T-helper 2 cell treated with Interferon-gamma antibody and Interleukin-4, amounts not matched to agents 100 ng/mL and 5 ng/mL, for 36 hours (primary cell): ENCODE results near the gene ENTR1. TPM values are rescaled to one million over a fixed set of nuclear protein-coding genes. Genes with fewer than 3 reads are reported as not detected.
"Not testable (repeated sequence)": the region's sequence is repeated elsewhere in the genome, so short reads cannot be mapped to it uniquely, and the experiment has no call there.

Experiments
- intact Hi-C: fragments of 100-400 bp; cut with micrococcal nuclease; formaldehyde crosslinking; loops from one replicate; pipeline ENCODE4 v1.15.1; 2023
- total RNA-seq: library from RNA; stranded (reverse); gene quantifications from 2 replicates; pipeline ENCODE4 v1.2.3, GENCODE V29; 2022

ENTR1 gene
- total RNA-seq, 1 donor from 2014 or later = 69.9 TPM

DNA sequence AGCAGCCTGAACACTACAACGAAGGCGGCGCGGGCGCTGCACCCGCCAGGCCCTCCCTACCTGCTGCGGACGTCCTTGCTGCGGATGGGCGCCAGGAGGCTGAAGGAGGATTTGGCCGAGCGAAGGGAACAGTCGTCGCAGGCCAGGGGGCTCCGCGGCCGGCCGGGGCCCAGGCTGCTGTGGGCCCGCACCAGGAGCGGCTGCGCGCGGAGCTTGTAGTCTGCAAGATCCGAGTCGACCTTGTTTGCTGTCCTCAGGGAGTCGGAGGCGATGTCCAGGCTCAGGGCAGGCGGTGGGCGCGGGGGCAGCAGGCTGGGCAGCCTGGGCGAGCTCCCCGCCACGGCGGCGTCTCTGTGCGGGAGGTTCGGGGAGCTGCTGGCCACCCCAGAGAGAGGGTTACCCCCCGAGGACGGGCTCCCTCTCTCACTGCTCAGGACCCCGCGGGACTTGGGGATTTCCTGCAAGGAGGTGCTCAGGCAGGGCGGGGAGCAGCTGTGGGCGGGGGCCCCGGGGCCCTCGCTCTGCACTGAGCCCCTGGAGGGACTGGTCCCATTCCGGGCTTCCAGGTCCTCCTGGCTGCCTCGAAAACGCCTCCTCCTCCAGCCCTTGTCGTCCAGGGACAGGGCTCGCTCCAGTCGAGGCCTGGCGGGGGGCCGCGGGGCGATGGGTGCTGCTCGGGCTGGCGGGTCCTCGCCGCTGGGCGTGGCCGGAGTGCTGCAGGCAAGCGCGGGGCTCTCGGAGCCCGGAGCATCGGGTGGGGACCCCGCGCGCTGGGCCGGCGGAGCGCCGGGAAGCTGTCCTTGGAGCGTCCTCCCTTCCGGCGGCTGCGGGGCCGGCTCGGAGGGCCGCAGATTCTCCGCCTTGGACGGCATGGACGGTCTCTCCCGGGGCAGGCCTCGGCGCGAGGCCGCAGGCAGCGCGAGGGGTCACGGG, 28.4 kb upstream of the ENTR1 start:
- intact Hi-C loops = loop anchor here (1.0 to 2.0 kb wide), 2 partner anchors 39 to 44 kb away; partner anchors contain the start of genes SEC16A and SNAPC4

DNA sequence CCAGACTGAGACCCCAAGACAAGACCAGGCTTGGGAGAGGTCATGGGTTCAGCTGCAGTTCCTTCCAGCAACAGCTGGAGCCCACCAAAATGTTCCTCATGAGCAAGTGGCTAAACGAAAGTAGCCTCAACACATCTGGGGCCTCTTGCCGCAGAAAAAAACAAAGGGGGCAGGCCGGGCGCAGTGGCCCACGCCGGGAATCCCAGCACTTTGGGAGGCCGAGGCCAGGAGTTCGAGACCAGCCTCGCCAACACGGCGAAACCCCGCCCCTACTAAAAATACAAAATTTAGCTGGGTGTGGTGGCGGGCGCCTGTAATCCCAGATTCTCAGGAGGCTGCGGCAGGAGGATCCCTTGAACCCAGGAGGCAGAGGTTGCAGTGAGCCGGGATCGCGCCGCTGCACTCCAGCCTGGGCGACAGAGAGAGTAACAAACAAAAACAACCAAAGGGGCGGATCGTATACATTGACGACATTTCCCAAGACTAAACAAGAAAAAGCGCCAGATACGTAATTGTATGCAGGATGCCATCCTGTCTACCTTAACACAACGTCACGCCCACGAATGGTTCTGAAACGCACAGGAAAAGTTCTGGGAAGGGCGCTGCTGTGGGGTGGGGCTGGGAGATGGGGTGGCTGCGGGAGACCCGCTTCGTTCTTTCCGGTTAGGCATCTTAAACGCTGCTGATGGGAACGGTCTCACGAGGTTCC, 27.6 kb upstream of the ENTR1 start:
- intact Hi-C loops = loop anchor here (2.0 kb wide), 1 partner anchor 45 kb away; the partner anchor contains the start of gene SEC16A

DNA sequence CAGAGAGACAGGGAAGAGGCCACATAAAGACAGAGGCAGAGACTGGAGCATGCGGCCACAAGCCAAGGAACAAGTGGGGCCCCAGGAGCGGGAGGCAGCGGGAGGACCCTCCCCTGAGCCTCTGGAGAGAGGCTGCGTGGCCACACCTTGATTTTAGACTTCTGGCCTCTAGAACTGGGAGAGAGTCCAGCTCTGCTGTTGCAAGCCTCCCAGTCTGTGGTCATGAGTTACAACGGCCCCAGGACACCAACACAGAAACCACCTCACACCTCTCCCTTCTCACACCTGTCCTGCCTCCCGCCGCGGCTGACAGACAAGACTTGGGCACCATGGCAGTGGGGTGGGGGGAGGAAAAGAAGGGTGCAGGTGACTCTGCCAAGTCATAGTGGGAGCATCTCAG, 27.0 kb upstream of the ENTR1 start:
- intact Hi-C loops = no loop called here

DNA sequence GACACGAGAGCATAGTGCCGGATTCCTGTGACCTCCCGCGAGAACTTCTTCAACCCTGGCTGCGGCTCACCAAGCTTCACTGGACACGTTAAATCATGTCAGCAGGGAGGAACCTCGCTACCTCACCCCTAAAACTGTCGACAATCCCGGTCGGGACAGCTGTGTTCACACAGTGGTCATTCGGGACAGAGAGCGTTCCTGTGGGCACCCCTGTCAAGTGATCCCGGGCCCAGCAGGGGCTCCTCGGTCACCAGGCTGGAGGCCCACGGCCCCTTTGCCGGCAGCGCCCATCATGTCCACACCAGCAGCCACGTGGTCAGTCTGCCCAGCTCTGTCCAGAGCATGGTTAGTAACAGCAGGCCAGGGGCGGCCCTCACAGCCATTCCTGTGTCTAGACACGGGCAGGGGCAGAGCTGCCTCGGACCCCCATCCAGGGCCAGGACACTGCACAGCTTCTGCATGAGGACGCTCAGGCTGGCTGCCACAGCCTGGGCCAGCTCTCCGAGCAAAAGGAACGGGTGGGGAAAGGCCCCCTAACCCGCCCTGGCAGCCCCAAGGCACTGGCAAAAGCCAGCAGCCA, 25.7 kb upstream of the ENTR1 start:
- intact Hi-C loops = no loop called here

DNA sequence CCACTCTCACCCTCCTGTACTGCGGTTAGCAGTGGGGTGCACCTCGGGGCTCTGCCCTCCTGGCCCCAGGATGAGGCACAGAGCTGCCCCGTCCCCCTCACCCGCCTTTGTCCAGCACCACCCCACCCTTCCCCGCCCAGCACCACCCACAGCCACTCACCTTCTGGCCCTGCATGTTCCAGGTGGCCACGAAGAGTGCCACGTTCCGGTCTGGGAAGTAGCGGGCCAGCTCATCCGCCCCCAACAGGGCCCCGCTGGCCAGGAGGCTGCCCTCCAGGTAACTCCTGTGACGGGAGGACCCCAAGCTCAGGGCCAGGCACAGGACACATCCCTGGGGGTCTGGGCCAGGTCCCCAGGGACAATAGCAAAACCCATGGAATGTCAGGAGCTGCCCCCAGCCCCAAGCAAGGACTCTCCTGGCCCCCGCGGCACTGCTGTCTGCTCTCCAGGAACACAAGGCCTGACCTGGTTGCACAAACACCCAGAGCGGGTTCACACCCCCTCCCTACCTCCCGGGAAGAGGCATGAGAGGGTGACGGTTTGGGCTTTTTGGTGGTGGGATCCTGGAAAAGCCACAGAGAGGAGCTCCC, 24.3 kb upstream of the ENTR1 start:
- intact Hi-C loops = no loop called here

DNA sequence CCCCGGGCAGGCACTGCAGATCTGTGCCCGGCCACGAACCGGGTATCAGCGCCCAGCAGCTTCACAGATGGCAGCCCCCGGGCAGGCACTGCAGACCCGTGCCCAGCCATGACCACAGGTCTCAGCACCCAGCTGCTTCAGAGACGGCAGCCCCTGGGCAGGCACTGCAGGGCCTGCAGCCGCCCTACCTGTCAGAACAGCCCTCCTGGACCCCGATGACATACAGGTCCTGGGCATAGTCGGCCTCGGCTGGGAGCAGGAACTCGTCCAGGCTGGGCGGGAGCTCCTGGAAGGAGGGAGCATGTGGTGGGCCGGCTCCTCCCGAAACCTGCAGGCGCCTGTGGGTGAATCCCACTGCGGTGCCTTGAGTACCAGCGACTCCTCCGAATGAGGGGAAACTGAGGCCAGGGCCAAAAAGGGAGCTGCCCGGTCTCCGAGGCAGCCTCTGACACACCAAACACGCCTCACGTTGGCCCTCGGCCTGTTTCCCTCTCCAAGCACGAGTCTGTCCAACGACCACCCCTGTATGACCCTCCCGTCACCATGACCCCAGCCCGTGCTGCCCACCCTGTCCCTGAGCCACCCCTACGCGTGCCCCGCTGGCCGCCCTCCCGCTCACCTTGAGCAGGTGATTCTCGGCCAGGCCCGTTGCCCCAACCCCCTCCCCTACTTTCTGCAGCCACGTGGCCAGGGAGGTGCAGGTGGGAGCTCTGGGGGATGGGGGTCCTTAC, 23.6 kb upstream of the ENTR1 start:
- intact Hi-C loops = no loop called here

DNA sequence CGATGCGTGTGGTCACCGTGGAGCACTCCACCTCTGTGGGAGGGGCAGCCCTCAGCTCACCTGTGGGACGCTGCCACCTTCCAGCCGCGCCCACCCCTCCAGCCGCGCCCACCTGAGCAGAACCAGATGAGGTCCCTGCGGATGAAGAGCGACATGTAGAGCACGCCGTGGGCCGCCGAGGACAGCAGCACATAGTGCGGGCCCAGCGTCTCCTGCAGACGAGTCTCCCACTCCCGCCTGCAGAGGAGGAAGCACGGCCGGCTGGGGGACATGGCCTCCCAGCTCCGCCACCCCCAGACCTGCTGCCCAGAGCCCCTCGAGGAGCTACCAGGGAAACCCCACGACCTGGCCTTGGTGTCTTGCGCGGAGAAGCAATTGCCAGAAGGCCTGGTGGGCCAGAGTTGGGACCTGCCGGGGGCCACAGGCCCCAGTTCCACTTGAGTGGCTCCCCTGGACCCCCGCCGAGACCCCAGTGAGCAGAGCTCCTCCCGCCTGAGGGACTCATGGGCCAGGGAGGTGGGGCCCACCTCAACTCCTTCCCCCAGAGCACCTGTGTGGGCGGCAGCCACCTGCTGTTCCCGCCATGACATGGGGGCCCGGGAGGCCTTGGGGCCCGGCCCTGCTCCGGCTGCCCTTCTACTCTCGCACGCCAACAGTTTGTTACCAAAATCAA, 22.8 kb upstream of the ENTR1 start:
- intact Hi-C loops = no loop called here

DNA sequence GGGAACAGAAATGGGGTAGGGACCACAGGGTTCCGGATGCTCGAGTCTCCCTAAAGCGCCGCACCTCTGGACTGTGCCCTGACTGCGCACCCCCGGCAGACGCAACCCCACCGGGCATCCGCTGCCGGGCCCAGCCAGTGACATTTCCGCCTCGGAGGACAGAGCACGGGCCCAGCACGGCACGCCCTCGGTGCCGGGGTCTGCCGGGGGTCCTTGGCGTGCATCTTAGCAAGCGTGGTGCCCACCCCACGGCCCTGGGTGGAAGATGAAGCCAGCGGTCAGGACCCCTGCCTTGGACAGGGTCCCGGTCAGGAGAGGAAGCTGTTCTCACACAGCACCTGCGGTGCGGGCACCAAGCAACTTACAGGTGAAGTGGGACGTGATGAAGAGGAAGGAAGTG, 22.2 kb upstream of the ENTR1 start:
- intact Hi-C loops = no loop called here

DNA sequence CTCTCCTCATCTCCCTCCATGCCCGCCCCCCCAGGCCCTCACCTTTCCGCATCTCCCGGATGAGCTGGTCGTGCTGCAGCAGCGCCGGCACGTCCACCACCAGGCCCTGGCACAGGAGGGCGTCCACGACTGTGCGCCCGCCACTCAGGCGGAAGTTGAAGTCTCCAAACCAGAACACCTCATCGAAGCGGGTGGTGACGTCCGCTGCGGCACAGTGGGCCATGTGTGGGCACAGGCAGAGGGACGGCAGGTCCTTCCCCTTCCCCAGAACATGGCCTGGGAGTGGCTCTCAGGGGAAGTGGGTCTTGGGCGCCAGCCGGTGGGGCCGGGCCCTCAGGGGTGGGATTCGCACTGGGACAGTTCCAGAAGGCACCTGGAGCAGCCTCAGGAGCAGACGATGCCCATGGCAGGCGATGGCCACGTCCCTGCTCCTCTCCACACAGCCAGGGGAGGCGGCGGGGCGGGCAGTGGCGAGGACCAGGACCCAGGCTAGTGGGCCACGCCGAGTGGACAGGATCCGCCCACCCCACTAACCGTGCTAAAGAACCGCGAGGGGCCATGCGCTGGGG, 21.5 kb upstream of the ENTR1 start:
- intact Hi-C loops = no loop called here

DNA sequence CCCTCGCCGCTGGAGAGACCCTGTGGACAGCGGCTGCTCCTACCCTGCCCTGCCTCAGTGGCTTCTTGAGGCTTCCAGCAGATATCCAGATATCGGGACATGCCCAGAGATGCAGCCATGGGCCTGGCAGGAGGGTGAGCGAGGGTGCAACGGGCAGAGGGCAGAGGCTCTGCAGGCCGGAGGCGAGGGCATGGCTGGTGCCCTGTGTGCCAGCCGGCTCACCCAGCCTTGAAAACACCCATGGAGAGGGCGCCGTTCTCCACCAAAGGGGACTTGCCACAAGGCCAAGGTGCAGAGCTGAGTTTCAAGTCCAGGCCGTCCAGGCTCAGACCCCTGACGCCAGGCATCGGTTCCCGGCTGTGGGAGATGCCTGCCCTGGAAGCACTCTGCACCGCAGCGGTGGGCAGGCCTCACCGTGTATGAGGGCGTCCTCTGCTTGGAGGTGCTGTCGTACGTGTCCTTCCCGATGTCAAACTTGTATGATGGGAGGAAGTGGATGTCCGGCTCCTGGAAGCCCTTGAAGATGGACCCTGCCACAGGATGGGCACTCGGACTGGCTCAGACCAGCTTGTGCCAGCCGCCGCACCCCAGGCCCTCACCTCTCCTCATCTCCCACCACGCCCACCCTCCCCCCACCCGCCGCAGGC, 20.3 kb upstream of the ENTR1 start:
- intact Hi-C loops = no loop called here

DNA sequence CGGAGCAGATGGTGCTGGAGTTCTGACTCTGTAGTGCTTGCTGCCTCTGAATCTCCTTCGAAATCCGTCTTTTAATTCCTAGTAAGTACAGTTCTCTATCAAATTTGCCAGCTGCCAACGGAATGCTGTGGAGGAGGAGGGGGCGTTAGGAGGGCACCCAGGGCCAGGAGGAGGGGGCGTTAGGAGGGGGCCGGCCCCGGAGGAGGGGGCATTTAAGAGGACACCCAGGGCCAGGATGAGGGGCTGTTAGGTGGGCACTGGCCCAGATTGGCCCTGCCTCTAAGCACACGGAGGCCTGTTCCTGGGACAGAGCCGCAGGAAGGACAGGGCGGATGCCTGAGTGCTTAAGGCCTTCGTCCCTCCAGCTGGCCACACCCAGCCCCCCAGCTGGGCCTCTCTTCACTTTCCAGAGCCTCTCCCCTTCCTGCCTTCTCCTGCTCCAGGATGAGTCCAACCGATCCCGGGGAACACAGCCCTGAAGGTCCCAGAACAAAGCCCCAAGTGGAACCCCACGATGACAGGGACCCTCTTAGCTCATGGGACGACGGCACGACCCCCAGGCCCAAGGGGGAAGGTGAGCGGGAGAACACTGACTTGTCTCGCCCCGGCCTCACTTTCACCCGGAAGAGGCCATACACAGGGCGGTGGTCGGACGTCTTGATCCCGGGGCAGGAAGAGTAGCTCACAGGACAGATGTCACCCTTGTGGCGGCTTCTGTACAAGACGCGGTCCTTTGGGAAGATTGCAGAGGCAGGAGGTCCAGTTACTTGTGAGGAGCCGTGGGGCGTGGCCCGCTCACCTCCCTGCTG, 19.5 kb upstream of the ENTR1 start:
- intact Hi-C loops = no loop called here

DNA sequence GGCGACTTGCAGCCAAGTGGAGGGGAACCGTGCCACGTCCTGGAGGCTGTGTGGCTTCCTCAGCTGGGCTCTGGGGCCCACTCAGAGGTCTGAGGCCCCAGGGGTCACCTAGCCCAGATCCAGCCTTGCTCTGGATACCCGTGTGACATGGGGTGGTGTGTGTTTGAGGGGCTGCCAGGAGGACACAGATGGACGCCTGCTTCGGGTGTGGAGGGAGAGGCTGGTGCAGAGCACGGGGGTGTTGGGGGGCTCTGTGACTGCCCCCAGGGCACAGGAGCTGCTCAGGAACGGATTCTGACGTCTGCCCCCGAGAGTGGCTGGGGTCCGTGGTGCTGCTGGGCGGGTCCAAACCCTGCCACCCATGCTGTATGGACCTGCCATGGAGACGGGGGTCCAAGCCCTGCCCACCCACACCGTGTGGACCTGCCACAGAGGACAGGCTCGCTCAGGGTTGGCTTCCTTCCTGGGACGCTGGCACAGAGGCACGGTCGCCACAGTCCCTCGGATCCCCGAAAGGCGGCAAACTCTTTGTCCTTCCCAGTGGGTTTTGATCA, 18.7 kb upstream of the ENTR1 start:
- intact Hi-C loops = no loop called here

DNA sequence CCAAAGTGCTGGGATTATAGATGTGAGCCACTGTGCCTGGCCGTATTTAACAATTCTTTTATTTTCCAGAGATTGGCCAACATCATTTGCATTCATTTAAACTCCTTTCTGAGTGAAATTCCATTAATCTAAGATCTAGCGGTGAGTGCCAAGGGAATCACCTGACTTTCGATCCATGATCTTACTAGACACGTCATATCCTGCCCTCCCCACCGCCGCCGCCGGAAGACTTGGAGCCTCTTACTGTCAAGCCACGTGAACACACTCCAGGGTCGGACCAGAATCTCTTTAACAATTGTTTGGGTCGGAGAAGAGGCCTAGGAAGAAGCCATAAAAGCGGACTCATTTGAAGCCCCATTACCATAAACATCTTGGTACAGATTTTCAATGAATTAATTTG, 16.4 kb upstream of the ENTR1 start:
- intact Hi-C loops = no loop called here

DNA sequence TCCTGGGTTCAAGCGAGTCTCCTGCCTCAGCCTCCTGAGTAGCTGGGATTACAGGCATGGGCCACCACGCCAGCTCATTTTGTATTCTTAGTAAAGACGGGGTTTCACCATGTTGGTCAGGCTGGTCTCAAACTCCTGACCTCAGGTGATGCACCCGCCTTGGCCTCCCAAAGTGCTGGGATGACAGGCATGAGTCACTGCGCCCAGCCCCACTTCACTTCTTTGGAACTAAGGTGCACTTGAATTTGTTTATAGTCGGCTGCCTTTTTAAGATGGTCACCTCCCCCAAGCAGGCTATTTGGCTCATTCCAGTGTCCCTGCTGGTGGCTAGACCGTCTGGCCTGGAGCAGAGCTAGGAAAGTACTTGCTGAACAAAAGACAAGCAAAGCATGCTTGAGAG, 15.0 kb upstream of the ENTR1 start:
- intact Hi-C loops = not testable (repeated sequence)

DNA sequence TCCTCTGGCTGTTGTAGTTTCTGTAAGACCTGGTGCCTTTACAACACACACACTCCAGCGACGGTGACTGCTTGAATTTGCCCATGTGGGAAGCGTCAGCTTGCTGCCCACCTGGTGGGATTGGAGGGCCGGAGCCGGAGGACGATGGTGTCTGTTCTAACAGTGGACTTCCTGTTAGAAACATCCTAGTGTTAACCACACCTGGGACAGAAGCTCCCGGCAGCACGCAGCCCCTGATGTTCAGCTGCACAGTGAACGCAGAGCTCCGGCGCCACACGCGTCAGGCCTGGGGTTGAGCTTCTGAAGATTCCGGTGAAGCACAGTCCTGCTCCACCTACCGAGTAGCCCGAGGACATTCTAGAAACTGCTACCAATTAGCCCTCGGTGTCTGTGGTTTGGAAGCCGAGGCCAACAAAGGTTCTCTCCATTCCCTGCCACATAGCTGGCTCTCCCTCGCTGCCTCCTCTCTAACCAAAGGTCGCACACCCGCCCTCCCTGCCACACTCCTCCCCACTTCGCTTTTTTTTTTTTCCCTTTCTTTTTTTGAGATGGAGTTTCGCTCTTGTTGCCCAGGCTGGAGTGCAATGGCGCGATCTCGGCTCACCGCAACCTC, 14.4 kb upstream of the ENTR1 start:
- intact Hi-C loops = no loop called here

DNA sequence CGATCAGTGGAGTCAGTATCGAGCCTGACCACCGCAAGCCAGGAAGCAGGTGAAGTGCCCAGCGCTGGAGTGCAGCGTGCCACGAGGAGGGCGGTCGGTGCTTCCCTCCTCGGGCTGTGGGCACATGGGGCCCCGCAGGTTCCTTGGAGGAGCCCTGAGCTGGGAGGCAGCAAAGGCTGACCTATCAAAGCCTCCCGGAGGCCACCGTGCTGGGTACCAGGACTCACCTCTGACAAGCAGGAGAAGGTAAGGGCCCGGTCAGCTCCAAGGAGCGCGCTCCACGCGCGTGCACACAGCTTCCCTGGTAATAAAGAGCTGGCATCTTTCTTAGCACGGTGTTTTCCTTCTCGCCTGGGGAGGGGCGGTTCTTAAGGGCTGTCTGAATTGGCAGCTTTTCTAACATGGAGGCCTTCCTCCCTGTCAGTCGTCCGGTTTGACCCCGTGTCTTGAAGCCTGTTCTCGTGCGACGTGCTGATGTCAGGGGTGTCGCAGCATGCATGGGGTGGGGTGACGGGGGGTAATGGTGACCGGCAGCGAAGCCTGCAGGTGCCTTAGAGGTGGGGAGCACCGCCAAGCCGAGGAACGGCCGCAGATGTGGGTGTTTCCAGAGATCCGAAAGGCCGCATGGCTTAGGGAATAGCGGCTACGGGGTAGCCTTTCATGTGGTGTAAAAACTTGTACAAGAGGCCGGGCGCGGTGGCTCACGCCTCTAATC, 13.2 kb upstream of the ENTR1 start:
- intact Hi-C loops = no loop called here

DNA sequence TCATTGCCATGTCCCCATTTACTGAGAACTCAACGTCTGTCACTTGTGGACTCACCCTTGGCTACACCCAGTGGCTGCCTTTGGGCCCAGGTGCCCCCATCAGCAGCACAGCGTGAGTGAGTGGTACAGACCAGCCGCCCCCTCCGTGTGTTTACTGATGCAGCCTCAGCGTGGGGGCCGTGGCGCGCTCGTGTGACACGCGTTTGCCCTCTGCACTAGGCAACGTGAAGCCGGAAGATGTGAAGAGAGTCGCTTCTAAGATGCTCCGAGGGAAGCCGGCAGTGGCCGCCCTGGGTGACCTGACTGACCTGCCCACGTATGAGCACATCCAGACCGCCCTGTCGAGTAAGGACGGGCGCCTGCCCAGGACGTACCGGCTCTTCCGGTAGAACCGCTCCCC, 12.5 kb upstream of the ENTR1 start:
- intact Hi-C loops = no loop called here
